DND-41 (cell line): ENCODE results near the gene ESRRB.

ENCODE experiments used
- ATAC-seq: fragments of 200-7000 bp; cut with Tn5 transposase; 3 replicates; pipeline ENCODE4 v1.9.1; 2021; ENCODE audit warnings: low read depth; ENCODE audit not compliant: insufficient read depth
- DNase-seq: peaks from one replicate; pipeline ENCODE4 v3.0.0-alpha.2; 2020
- H2AFZ ChIP-seq: 2 replicates; pipeline ENCODE4 v1.6.0; 2012; ENCODE audit warnings: low read depth, low read length
- H3K27ac ChIP-seq: 2 replicates; pipeline ENCODE4 v1.5.1; 2012; ENCODE audit warnings: low read length, inconsistent platforms
- H3K27me3 ChIP-seq: fragments of 200-600 bp; sonication (generic); 2 replicates; pipeline ENCODE4 v1.6.0; 2012; ENCODE audit warnings: low read length, mild to moderate bottlenecking, inconsistent platforms; ENCODE audit not compliant: insufficient read depth, poor library complexity
- H3K36me3 ChIP-seq: 2 replicates; pipeline ENCODE4 v1.5.1; 2012; ENCODE audit warnings: low read length, inconsistent platforms; ENCODE audit not compliant: insufficient read depth
- H3K4me1 ChIP-seq: 2 replicates; pipeline ENCODE4 v1.5.1; 2012; ENCODE audit warnings: mild to moderate bottlenecking, low read length; ENCODE audit not compliant: insufficient read depth
- H3K4me2 ChIP-seq: 2 replicates; pipeline ENCODE4 v1.6.0; 2012; ENCODE audit warnings: mild to moderate bottlenecking, moderate library complexity, low read length, inconsistent platforms; ENCODE audit not compliant: insufficient read depth
- H3K4me3 ChIP-seq, 2 experiments: fragments of 200-600 bp in 1 of 2; shearing (Covaris generic) in 1 of 2; 2 replicates each; pipeline ENCODE4 v1.5.1; 2012 to 2016; ENCODE audit warnings: inconsistent platforms in 2 of 2, low read length in 2 of 2, mild to moderate bottlenecking in 2 of 2, low read depth in 1 of 2, moderate library complexity in 1 of 2
- H3K79me2 ChIP-seq: 2 replicates; pipeline ENCODE4 v1.6.0; 2012; ENCODE audit warnings: low read length, inconsistent platforms; ENCODE audit not compliant: insufficient read depth
- H3K9ac ChIP-seq: 2 replicates; pipeline ENCODE4 v1.6.0; 2012; ENCODE audit warnings: low read depth, mild to moderate bottlenecking, inconsistent platforms, low read length, moderate library complexity
- H3K9me3 ChIP-seq: 2 replicates; pipeline ENCODE4 v1.5.1; 2012; ENCODE audit warnings: low read length, moderate library complexity, mild to moderate bottlenecking, inconsistent platforms; ENCODE audit not compliant: insufficient read depth, severe bottlenecking
- H4K20me1 ChIP-seq: 2 replicates; pipeline ENCODE4 v1.6.0; 2012; ENCODE audit warnings: low read length; ENCODE audit not compliant: insufficient read depth
- CTCF ChIP-seq: IDR thresholded peaks from 2 replicates; pipeline ENCODE4 v1.5.1; 2012; ENCODE audit warnings: borderline replicate concordance, low read length, moderate library complexity, mild to moderate bottlenecking; ENCODE audit not compliant: poor library complexity, severe bottlenecking; ENCODE audit errors: extremely low read depth
- EZH2 ChIP-seq: IDR thresholded peaks from 3 replicates; pipeline ENCODE4 v1.6.1; 2012; ENCODE audit warnings: borderline replicate concordance, low read depth, mild to moderate bottlenecking, moderate library complexity, low read length, inconsistent platforms; ENCODE audit not compliant: severe bottlenecking

Gene ESRRB

DNA sequence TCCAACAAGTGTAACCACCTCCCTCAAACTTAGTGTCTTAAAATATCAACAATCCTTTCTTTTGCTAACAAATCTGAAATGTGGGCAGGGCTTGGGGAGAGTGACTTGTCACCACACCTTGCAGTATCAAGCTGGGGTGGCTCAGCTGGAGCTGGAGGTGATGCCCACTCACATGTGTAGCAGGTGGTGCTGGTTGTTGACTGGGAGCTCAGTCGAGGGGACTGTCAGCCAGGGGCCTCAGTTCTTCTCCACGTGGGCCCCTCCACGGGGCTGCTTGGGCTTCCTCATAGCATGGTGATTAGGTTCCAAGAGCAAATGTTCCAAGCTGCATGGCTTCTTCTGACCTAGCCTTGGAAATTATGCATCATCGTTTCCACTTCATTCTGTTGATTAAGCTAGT lies 32.6 kb upstream of the ESRRB start:
- ATAC-seq (no peak), DNase-seq (no peak)
- Histone ChIP-seq H3K9ac (no peak overlapping the region), H3K27ac (no peak overlapping the region), H3K4me2 (no peak overlapping the region), H3K9me3 (no peaks in the 10 kb centered on the region), H4K20me1 (no peaks in the 10 kb centered on the region), H3K79me2 (no peaks in the 10 kb centered on the region), H3K27me3 (peaks cover 5% of the 10 kb centered on the region), H3K4me3 (no peak overlapping the region), H3K4me1 (no peaks in the 10 kb centered on the region), H3K36me3 (no peaks in the 10 kb centered on the region), H2AFZ (no peak overlapping the region)
- no peak for TF ChIP-seq EZH2
- TF ChIP-seq CTCF, result no peak

GRCh38 chr14:76346391-76347160 lies 29.4 kb upstream of the ESRRB start:
- no peaks in the 10 kb centered on the region for H3K36me3 ChIP-seq
- H3K4me2 ChIP-seq, result no peak overlapping the region
- no peak for ATAC-seq
- H3K79me2 ChIP-seq, result no peaks in the 10 kb centered on the region
- no peak for DNase-seq
- no peaks in the 10 kb centered on the region for H3K27me3 ChIP-seq
- no peak overlapping the region for H3K4me3 ChIP-seq
- no peaks in the 10 kb centered on the region for H3K9me3 ChIP-seq
- H3K27ac ChIP-seq, result no peak overlapping the region
- no peak overlapping the region for H2AFZ ChIP-seq
- H3K9ac ChIP-seq, result no peak overlapping the region
- no peaks in the 10 kb centered on the region for H3K4me1 ChIP-seq
- H4K20me1 ChIP-seq, result no peaks in the 10 kb centered on the region
- TF ChIP-seq CTCF (no peak), EZH2 (no peak)

- Histone ChIP-seq H3K9ac (no peak overlapping the region), H2AFZ (no peak overlapping the region), H3K79me2 (no peaks in the 10 kb centered on the region), H3K9me3 (no peaks in the 10 kb centered on the region), H3K36me3 (no peaks in the 10 kb centered on the region), H3K4me2 (no peak overlapping the region), H3K4me1 (no peaks in the 10 kb centered on the region), H3K27me3 (no peaks in the 10 kb centered on the region), H3K4me3 (no peak overlapping the region), H4K20me1 (no peaks in the 10 kb centered on the region), H3K27ac (no peak overlapping the region)
- no peak for TF ChIP-seq CTCF
- TF ChIP-seq EZH2, result no peak
- ATAC-seq (no peak), DNase-seq (no peak)
Measured at GRCh38 chr14:76348898-76349297, 27.0 kb upstream of the ESRRB start.
